Lung (tissue), 12 donors: ENCODE measurements around the gene WSCD2. TPM values are rescaled to one million over a fixed set of nuclear protein-coding genes. Genes with fewer than 3 reads are reported as not detected.

Source experiments
- ATAC-seq: fragments of 200-7000 bp; cut with Tn5 transposase; one replicate; pipeline ENCODE4 v1.9.1; 2020; ENCODE audit warnings: moderate number of reproducible peaks; ENCODE audit not compliant: insufficient read depth, low FRiP score
- DNase-seq, 3 donors: peaks; one replicate each; pipeline ENCODE4 v3.0.0-alpha.2; 2013 to 2017
- H3K27ac ChIP-seq, 2 donors: one replicate each; pipeline ENCODE4 v1.5.1; 2013; ENCODE audit warnings: mild to moderate bottlenecking in 2 of 2, moderate library complexity in 2 of 2, control low read depth in 1 of 2, inconsistent platforms in 1 of 2, low read depth in 1 of 2, low read length in 1 of 2
- H3K27me3 ChIP-seq, 3 donors: one replicate each; pipeline ENCODE4 v1.5.1; 2013; ENCODE audit warnings: low read length in 2 of 3; ENCODE audit not compliant: control insufficient read depth in 3 of 3, insufficient read depth in 3 of 3
- H3K36me3 ChIP-seq, 4 donors: one replicate each; pipeline ENCODE4 v1.5.1; 2013; ENCODE audit warnings: low read length in 4 of 4, mild to moderate bottlenecking in 1 of 4, moderate library complexity in 1 of 4; ENCODE audit not compliant: control insufficient read depth in 4 of 4, insufficient read depth in 4 of 4
- H3K4me1 ChIP-seq, 5 donors: one replicate each; pipeline ENCODE4 v1.5.1; 2013; ENCODE audit warnings: low read length in 5 of 5, mild to moderate bottlenecking in 2 of 5, moderate library complexity in 1 of 5; ENCODE audit not compliant: control insufficient read depth in 5 of 5, insufficient read depth in 5 of 5
- H3K4me3 ChIP-seq: one replicate; pipeline ENCODE4 v1.5.1; 2013; ENCODE audit warnings: mild to moderate bottlenecking, control low read depth, moderate library complexity
- H3K9ac ChIP-seq, 2 donors: one replicate each; pipeline ENCODE4 v1.5.1; 2013; ENCODE audit warnings: low read length in 2 of 2, control low read depth in 1 of 2; ENCODE audit not compliant: insufficient read depth in 1 of 2
- H3K9me3 ChIP-seq, 4 donors: one replicate each; pipeline ENCODE4 v1.5.1; 2013; ENCODE audit warnings: low read length in 3 of 4, mild to moderate bottlenecking in 1 of 4, moderate library complexity in 1 of 4; ENCODE audit not compliant: control insufficient read depth in 4 of 4, insufficient read depth in 3 of 4
- WGBS, 2 donors: extraction: QIAGEN DNeasy Blood & Tissue Kit; methylation state at CpG; one replicate each; pipeline ENCODE4 v1.1.7; 2013; 5-methylcytosine and 5-hydroxymethylcytosine counted together
- polyA plus RNA-seq, 2 donors: library from polyadenylated mRNA; stranded (reverse); fragments of 200-250 nt; gene quantifications; one replicate each; pipeline ENCODE4 v1.2.1, GENCODE V29; 2013
- total RNA-seq, 2 donors: library from RNA; depleted of rRNA in 1 of 2; stranded (reverse); fragments of >200 nt in 1 of 2; gene quantifications; one replicate each; pipeline ENCODE4 v1.2.1, GENCODE V29; 2014 to 2021
- TF ChIP-seq, protein P1 (sequence below): IDR thresholded peaks from 2 replicates; pipeline ENCODE4 v1.5.1; 2012; ENCODE audit warnings: mild to moderate bottlenecking; ENCODE audit errors: control extremely low read depth, extremely low read depth
- donor health status: control.
- donor health status: control.
- donor health status: Bipolar disorder and iron deficiency.
- donor health status: healthy.
- donor health status: DM: yes; HTN: yes; CAD: no.

WSCD2 gene
- total and polyA plus RNA-seq, 4 donors = 0.02 to 1.8 (median 0.40) TPM

DNA sequence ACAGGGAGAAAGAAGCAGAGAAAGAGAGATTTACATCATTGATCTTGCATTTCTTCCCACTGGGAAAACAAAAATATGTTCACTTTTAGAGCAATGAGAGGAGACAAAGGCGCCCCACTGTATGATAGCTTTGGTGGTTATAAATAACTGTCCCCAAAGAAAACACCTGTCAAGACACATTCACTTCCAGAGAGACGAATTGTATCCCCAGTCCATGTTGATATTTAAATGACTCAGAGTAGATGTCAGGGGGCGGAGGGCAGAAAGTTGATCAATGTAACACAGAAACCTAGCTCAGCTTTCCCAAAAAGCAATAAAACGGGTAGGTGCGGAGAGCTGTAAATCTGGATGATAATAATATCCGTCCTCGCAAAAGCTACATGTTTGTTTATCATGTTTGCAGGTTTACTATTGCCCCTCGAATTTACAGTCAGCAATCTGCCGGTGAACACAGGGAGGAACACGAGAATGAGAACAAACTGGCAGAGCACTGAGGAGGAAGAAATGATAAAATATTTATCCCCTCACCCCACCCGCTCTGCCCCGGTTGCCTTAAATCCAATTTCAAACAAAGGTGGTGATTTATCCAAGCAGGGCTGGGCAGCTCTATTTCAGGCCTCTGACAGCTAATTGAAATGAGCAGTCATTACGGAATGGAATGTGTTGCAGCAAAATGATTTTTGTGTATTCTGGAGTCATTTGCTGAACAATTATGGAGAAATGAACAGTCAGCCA lies 125.6 kb downstream of the WSCD2 start:
- no peaks in the 10 kb centered on the region for H3K4me1 ChIP-seq
- WGBS, 2 donors = 69 to 79% methylated on average over 13 of the region's 13 CpGs
- DNase-seq = no peak

DNA sequence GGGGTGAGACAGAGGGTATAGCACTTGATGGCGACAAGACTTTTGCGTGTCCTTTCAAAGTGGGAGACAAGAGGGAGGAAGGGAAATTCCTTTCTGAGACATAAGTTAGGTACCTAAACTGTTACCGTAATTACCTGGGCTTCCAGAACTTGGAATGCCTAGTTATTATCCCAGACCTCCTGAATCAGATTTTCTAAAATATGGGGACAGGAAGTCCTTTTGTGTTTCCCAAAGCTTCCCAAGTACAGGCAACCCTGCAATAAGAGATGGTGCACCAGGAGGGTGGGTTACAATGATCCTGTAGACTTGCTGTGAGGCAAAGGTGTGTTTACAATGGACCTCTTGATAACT lies 126.1 kb downstream of the WSCD2 start:
- ATAC-seq (no peak), DNase-seq (no peak)
- no peaks in the 10 kb centered on the region for H3K4me1 ChIP-seq
- H3K9ac ChIP-seq = no peak overlapping the region
- H3K4me3 ChIP-seq = no peak overlapping the region
- no peak overlapping the region for H3K27ac ChIP-seq
- no peaks in the 10 kb centered on the region for H3K36me3 ChIP-seq
- peaks cover 0 to 5% (median 1%) of the 10 kb centered on the region in 4 donors for H3K9me3 ChIP-seq
- H3K27me3 ChIP-seq = peaks cover 0 to 3% (median 0%) of the 10 kb centered on the region in 3 donors
- 71 to 86% methylated on average over 3 of the region's 3 CpGs for WGBS, 2 donors
- TF ChIP-seq, protein P1, sequence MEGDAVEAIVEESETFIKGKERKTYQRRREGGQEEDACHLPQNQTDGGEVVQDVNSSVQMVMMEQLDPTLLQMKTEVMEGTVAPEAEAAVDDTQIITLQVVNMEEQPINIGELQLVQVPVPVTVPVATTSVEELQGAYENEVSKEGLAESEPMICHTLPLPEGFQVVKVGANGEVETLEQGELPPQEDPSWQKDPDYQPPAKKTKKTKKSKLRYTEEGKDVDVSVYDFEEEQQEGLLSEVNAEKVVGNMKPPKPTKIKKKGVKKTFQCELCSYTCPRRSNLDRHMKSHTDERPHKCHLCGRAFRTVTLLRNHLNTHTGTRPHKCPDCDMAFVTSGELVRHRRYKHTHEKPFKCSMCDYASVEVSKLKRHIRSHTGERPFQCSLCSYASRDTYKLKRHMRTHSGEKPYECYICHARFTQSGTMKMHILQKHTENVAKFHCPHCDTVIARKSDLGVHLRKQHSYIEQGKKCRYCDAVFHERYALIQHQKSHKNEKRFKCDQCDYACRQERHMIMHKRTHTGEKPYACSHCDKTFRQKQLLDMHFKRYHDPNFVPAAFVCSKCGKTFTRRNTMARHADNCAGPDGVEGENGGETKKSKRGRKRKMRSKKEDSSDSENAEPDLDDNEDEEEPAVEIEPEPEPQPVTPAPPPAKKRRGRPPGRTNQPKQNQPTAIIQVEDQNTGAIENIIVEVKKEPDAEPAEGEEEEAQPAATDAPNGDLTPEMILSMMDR = no peak

More for the DNA sequence above, 125.6 kb downstream of the WSCD2 start:
- peaks cover 0 to 3% (median 0%) of the 10 kb centered on the region in 3 donors for H3K27me3 ChIP-seq
- ATAC-seq = no peak
- no peaks in the 10 kb centered on the region for H3K9me3 ChIP-seq
- no peaks in the 10 kb centered on the region for H3K36me3 ChIP-seq
- H3K9ac ChIP-seq = no peak overlapping the region
- H3K4me3 ChIP-seq = no peak overlapping the region
- TF ChIP-seq, protein P1 = no peak
- no peak overlapping the region for H3K27ac ChIP-seq

DNA sequence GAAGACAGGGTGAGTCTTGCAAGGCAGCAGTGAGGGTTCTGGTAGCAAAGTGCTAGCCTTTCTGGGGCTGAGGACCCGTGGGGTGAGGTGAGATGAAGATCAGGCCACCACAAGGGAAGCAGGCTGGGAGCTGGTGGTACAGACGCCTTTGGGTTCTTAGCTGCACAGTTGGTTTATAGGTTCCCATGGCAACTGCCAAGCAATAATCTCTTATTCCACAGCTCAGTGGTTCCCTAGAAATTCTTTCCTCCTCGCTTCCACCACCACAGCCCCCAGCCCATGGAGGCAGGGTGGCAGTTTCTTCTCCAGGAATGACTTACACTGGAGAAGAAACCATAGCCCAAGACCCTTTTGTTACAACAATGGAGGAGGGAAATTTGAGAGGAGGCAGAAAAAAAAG lies 127.9 kb downstream of the WSCD2 start:
- peak in 1 of 3 donors; percentile 25 for DNase-seq
- WGBS, 2 donors = 52 to 58% methylated on average over 3 of the region's 3 CpGs
- H3K36me3 ChIP-seq = no peaks in the 10 kb centered on the region
- no peak overlapping the region for H3K9ac ChIP-seq
- no peak overlapping the region for H3K27ac ChIP-seq
- H3K4me1 ChIP-seq = no peaks in the 10 kb centered on the region
- no peak overlapping the region for H3K4me3 ChIP-seq
- TF ChIP-seq, protein P1 = no peak
- H3K27me3 ChIP-seq = peaks cover 0 to 3% (median 0%) of the 10 kb centered on the region in 3 donors
- peaks cover 0 to 12% (median 4%) of the 10 kb centered on the region in 4 donors for H3K9me3 ChIP-seq
- ATAC-seq = no peak
